Suprapubic skin (tissue), 3 donors: ENCODE measurements around the gene SF3A1.

Experiments used
- CTCF ChIP-seq, 2 donors: fragments of 200-600 bp in 1 of 2; fragments of 450-650 bp in 1 of 2; sonication (generic) in 1 of 2; IDR thresholded peaks; one replicate each; pipeline ENCODE4 v1.5.1; 2016 to 2019; ENCODE audit warnings: antibody characterized with exemption in 2 of 2, mild to moderate bottlenecking in 1 of 2, moderate library complexity in 1 of 2
- POLR2A ChIP-seq, 2 donors: fragments of 450-650 bp; IDR thresholded peaks; one replicate each; pipeline ENCODE4 v1.6.1; 2017; ENCODE audit warnings: antibody characterized with exemption in 2 of 2, mild to moderate bottlenecking in 2 of 2, moderate library complexity in 2 of 2

DNA sequence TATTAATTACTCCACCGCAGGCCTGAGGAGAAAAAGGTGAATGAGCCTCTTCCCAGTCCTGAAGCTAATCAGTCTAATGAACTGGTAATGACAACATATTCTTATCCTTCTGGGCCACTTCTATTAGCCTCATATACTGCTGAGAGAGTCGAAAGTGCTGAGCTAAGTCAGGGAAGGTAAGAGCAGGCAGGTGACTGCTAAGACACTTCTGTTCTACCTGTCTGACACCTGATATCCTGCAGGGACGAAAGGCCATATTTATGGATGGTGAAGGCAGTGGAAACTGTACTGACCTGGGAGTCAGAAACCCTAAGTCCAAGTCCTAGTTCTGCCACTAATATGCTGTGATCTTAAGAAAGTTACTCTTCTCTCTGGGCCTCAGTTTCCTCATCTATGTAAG lies 33.4 kb downstream of the SF3A1 start:
- TF ChIP-seq POLR2A (IDR thresholded peaks at IDR 0.05) (no peak), CTCF (IDR thresholded peaks at IDR 0.05) (no peak)
